ENCODE data around the gene CPS1.

DNA sequence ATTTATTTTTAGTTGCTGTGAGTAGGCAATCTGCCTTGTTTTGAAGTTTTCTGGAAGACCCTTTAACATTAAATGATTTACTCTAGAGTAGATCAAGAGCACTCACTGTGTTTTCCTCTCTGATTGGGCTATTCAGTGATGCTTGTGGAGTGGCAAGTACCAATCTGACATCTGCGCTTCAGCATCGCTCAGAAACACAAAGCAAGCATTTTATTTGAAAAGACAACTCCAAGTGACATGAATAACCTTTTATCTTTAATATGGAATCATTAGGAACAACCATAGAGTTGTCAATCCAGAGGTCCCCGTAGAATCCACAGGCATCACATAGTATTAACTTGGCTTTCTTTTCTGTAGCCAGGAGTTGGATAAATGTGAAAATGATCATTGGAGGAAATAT lies 114.7 kb downstream of the CPS1 start:
- TF ChIP-seq, protein P1, sequence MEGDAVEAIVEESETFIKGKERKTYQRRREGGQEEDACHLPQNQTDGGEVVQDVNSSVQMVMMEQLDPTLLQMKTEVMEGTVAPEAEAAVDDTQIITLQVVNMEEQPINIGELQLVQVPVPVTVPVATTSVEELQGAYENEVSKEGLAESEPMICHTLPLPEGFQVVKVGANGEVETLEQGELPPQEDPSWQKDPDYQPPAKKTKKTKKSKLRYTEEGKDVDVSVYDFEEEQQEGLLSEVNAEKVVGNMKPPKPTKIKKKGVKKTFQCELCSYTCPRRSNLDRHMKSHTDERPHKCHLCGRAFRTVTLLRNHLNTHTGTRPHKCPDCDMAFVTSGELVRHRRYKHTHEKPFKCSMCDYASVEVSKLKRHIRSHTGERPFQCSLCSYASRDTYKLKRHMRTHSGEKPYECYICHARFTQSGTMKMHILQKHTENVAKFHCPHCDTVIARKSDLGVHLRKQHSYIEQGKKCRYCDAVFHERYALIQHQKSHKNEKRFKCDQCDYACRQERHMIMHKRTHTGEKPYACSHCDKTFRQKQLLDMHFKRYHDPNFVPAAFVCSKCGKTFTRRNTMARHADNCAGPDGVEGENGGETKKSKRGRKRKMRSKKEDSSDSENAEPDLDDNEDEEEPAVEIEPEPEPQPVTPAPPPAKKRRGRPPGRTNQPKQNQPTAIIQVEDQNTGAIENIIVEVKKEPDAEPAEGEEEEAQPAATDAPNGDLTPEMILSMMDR (IDR thresholded peaks at IDR 0.05): no peak
- no peak for TF ChIP-seq POLR2A (IDR thresholded peaks at IDR 0.05)
